HG03439 (cell line): ENCODE results near the gene ST6GAL2.

Experiments
- ATAC-seq: cut with Tn5 transposase; IDR thresholded peaks from one replicate; pipeline ENCODE4 v1.9.1; 2021; ENCODE audit warnings: mild to moderate bottlenecking, moderate library complexity; ENCODE audit not compliant: unreplicated experiment

Gene ST6GAL2

GRCh38 chr2:106885971-106886915, at the start of gene ST6GAL2:
Gene ST6GAL2, minus strand, starts transcription at chr2:106886167. Its CDS starts 42,190 bp downstream, at chr2:106843977.
- no peak for ATAC-seq

GRCh38 chr2:106932644-106933043, 46.7 kb upstream of the ST6GAL2 start:
- ATAC-seq, result no peak

GRCh38 chr2:106931717-106932335, 45.9 kb upstream of the ST6GAL2 start:
- ATAC-seq, result no peak

GRCh38 chr2:106921451-106921850, 35.5 kb upstream of the ST6GAL2 start:
- ATAC-seq, result no peak

- no peak for ATAC-seq
These were observed 33.0 kb upstream of the ST6GAL2 start for GRCh38 chr2:106919012-106919411.

- ATAC-seq, result no peak
These were observed 18.3 kb upstream of the ST6GAL2 start for GRCh38 chr2:106904242-106904641.

GRCh38 chr2:106899786-106900530, 14.0 kb upstream of the ST6GAL2 start:
- no peak for ATAC-seq

- no peak for ATAC-seq
These were observed 8.6 kb upstream of the ST6GAL2 start for GRCh38 chr2:106894545-106894944.

- no peak for ATAC-seq
These were observed 6.1 kb upstream of the ST6GAL2 start for GRCh38 chr2:106892048-106892447.

- no peak for ATAC-seq
These were observed 4.6 kb upstream of the ST6GAL2 start for GRCh38 chr2:106890606-106891005.

- no peak for ATAC-seq
These were observed 1.2 kb upstream of the ST6GAL2 start for GRCh38 chr2:106886916-106887758.

GRCh38 chr2:106885329-106885728, 638 bp downstream of the ST6GAL2 start:
- ATAC-seq, result no peak

GRCh38 chr2:106882673-106883072, 3.3 kb downstream of the ST6GAL2 start:
- no peak for ATAC-seq

GRCh38 chr2:106878206-106878605, 7.8 kb downstream of the ST6GAL2 start:
- ATAC-seq, result no peak

GRCh38 chr2:106876699-106877098, 9.3 kb downstream of the ST6GAL2 start:
- ATAC-seq, result no peak

GRCh38 chr2:106869512-106870275, 16.3 kb downstream of the ST6GAL2 start:
- ATAC-seq, result no peak

GRCh38 chr2:106868275-106868674, 17.7 kb downstream of the ST6GAL2 start:
- ATAC-seq, result no peak

- ATAC-seq, result no peak
These were observed 18.6 kb downstream of the ST6GAL2 start for GRCh38 chr2:106867196-106867953.

- no peak for ATAC-seq
These were observed 19.3 kb downstream of the ST6GAL2 start for GRCh38 chr2:106866641-106867040.
